ENCODE measurements around the gene SDHAF2.

Gene SDHAF2

DNA sequence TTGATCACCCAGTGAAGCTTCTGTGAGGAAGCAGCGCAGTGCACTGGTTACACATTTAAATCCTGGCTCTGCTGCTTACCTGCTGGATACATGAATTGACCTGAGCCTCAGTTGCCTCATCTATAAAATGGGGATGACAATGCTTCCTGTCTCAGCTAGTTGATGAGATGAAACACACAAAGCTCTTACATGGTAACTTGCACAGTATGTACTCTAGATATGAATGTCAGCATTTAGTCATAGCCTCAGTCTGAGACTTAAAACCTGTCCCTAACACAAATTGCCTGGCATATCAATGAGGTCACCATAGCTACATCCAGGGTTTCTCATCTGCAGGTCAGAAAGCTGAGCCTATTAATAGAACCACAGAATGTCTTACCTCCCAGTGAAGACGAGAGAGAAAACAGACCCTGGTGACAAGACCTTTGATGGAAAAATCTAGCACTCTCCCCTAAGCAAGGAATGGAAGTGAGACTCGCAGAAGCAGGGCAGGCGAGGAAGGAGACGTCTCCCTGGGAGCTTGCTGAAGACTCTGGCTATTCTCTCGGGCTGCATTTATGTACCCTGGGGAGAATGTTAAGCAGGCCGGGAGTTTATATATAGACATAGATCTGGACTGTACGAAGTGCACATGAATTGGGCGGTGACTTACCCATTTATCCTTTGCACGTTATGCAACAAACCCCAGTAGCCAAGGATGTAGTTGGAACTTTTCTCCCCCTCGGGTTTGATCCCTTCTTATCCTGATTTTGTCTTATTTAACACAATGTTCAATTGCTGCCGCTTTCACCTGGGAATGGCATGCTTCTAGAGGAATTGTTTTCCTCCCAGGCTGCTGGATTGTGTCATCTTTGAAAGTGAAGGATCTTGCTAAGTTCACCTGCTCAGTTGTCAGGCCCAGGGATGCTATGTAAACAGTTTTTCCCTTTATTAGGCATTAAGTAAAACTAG, 18.0 kb downstream of the SDHAF2 start:
- TF ChIP-seq POLR2A (IDR thresholded peaks at IDR 0.05; ENCODE audit: extremely low read depth, insufficient read length): peak; percentile 17
- TF ChIP-seq, protein P1, sequence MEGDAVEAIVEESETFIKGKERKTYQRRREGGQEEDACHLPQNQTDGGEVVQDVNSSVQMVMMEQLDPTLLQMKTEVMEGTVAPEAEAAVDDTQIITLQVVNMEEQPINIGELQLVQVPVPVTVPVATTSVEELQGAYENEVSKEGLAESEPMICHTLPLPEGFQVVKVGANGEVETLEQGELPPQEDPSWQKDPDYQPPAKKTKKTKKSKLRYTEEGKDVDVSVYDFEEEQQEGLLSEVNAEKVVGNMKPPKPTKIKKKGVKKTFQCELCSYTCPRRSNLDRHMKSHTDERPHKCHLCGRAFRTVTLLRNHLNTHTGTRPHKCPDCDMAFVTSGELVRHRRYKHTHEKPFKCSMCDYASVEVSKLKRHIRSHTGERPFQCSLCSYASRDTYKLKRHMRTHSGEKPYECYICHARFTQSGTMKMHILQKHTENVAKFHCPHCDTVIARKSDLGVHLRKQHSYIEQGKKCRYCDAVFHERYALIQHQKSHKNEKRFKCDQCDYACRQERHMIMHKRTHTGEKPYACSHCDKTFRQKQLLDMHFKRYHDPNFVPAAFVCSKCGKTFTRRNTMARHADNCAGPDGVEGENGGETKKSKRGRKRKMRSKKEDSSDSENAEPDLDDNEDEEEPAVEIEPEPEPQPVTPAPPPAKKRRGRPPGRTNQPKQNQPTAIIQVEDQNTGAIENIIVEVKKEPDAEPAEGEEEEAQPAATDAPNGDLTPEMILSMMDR (IDR thresholded peaks at IDR 0.05; ENCODE audit: low read depth, low read length): no peak
- no peak overlapping the region for H3K4me3 ChIP-seq (ENCODE audit: low read depth, low read length)
- no peak for DNase-seq (ENCODE audit: low read depth)

DNA sequence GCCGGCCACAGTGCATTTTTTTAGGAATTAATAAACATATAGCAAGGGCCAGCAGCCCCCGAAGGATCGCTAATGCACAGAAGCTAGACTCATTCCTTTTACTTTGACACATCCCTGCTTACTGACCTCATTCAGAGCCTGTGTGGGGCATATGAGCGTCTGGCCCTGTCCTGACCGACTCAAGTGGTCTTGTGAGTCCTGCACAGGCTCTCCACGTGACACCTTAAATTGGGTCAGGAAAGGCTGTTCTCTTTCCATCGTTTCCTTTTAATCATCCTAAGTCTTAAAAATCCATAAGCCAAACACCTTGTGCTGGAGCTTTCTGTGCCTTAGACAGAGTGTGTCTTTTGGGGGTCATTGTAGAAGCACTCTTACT, 18.6 kb downstream of the SDHAF2 start:
- no peak overlapping the region for H3K4me3 ChIP-seq (ENCODE audit: low read depth, low read length)
- no peak for TF ChIP-seq POLR2A (IDR thresholded peaks at IDR 0.05; ENCODE audit: extremely low read depth, insufficient read length)
- TF ChIP-seq, protein P1 (IDR thresholded peaks at IDR 0.05; ENCODE audit: low read depth, low read length): no peak
- no peak for TF ChIP-seq MYC (IDR thresholded peaks at IDR 0.05; ENCODE audit: low read depth, low read length)
- TF ChIP-seq, protein P2, sequence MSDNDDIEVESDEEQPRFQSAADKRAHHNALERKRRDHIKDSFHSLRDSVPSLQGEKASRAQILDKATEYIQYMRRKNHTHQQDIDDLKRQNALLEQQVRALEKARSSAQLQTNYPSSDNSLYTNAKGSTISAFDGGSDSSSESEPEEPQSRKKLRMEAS (IDR thresholded peaks at IDR 0.05; ENCODE audit: low read depth, low read length): no peak
- DNase-seq (ENCODE audit: low read depth): no peak

DNA sequence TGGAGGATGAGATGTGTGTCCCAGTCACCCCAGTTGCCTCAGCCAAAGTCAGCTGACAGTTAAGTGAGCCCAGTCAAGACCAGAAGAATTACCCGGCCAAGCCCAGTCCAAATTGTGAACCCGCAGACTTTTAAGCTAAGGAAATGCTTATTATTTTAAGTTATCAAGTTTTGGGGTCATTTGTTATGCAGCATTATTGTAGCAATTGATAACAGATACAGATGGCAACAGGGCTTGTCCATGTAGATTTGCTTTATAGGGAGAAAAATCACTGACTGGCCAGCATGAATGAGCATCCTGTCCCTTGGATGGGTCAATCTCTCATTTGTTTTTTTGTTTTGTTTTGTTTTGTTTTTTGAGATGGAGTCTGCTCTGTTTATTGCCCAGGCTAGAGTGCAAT, 22.9 kb downstream of the SDHAF2 start:
- TF ChIP-seq, protein P1 (IDR thresholded peaks at IDR 0.05; ENCODE audit: low read depth, low read length): no peak
- TF ChIP-seq MYC (IDR thresholded peaks at IDR 0.05; ENCODE audit: low read depth, low read length) (no peak), POLR2A (IDR thresholded peaks at IDR 0.05; ENCODE audit: extremely low read depth, insufficient read length) (no peak)
- TF ChIP-seq, protein P2 (IDR thresholded peaks at IDR 0.05; ENCODE audit: low read depth, low read length): no peak
- no peak overlapping the region for H3K4me3 ChIP-seq (ENCODE audit: low read depth, low read length)
- no peak for DNase-seq (ENCODE audit: low read depth)

DNA sequence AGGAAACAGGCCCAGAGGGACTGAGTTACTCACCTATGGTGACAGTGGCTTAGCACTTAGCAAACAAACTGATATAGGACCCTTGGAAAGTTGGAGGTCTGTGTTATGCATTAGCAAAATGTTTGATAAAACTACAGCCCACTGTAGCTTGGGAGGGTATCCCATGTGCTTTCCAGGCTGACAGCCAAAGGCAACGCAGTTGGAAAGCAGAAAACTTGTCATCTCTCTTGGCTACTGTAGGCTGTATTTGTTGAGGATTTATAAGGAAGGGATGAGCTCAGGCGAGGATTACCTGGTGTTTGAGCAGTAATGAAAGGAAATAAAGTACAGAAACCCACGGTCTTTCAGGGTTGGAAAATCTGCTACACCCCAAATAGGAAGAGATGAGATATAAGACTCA, 23.8 kb downstream of the SDHAF2 start:
- TF ChIP-seq, protein P2 (IDR thresholded peaks at IDR 0.05; ENCODE audit: low read depth, low read length): no peak
- no peak for DNase-seq (ENCODE audit: low read depth)
- no peak overlapping the region for H3K4me3 ChIP-seq (ENCODE audit: low read depth, low read length)

DNA sequence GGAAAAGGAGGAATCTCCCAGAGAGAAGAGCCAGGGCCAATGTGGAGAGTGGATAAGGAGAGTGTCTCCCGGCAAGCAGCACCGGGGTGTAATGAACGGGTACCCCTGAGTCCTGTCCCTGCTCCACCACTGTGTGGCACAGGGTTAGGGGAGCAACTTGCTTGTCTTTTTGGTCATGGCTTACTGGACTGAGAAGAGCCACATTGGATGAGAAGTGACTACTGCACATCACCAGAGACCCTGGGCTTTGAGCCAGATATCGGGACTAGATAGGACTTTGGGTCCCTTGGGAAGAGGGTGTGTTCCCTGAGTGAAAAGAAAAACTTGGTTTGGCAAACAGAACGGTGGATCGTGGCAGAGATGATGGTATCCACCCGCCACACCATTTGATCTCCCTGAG, 24.6 kb downstream of the SDHAF2 start:
- no peak overlapping the region for H3K4me3 ChIP-seq (ENCODE audit: low read depth, low read length)
- no peak for DNase-seq (ENCODE audit: low read depth)
- TF ChIP-seq, protein P2 (IDR thresholded peaks at IDR 0.05; ENCODE audit: low read depth, low read length): no peak
- TF ChIP-seq MYC (IDR thresholded peaks at IDR 0.05; ENCODE audit: low read depth, low read length): no peak
- no peak for TF ChIP-seq POLR2A (IDR thresholded peaks at IDR 0.05; ENCODE audit: extremely low read depth, insufficient read length)
- TF ChIP-seq, protein P1 (IDR thresholded peaks at IDR 0.05; ENCODE audit: low read depth, low read length): no peak

DNA sequence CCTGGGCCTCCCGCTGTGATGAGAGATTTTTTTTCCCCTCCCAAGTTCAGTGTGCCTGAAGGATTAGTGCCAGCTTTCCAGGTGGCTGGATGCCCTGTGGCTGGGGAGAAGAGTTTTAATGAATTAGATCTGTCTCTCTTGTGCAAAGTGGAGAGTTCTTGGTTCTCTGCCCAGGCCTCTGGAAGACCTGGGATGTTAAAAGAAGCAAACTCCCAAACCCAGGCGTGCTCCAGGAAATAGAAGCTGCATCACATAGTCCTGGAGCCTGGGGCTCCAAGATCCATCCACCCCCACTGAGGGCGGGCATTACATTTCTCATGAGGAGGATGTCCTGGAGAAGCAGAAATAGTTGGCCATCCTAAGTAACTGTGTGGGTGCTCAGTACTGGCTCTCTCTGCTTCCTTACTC, 30.6 kb downstream of the SDHAF2 start:
- TF ChIP-seq, protein P2 (IDR thresholded peaks at IDR 0.05; ENCODE audit: low read depth, low read length): no peak
- TF ChIP-seq MYC (IDR thresholded peaks at IDR 0.05; ENCODE audit: low read depth, low read length) (no peak), POLR2A (IDR thresholded peaks at IDR 0.05; ENCODE audit: extremely low read depth, insufficient read length) (no peak)
- TF ChIP-seq, protein P1 (IDR thresholded peaks at IDR 0.05; ENCODE audit: low read depth, low read length): no peak
- no peak overlapping the region for H3K4me3 ChIP-seq (ENCODE audit: low read depth, low read length)
- DNase-seq (ENCODE audit: low read depth): no peak

Measured in NB4 (cell line).